Kidney (tissue), 14 donors: ENCODE measurements around the gene DSCAML1. TPM values are rescaled to one million over a fixed set of nuclear protein-coding genes. Genes with fewer than 3 reads are reported as not detected.

Experiments
- DNase-seq, 5 donors: peaks; one replicate each; pipeline ENCODE4 v3.0.0-alpha.2; 2013 to 2020
- FAIRE-seq: peaks from 2 replicates; lab custom pipeline; 2012; peaks lifted over from hg19 to GRCh38; lab: Jason Lieb, UNC
- H3K27ac ChIP-seq, 2 donors: one replicate each; pipeline ENCODE4 v1.7.0; 2013; ENCODE audit warnings: low read depth in 2 of 2, low read length in 2 of 2, inconsistent platforms in 1 of 2
- H3K27me3 ChIP-seq: one replicate; pipeline ENCODE4 v1.7.1; 2013; ENCODE audit warnings: low read length, inconsistent platforms; ENCODE audit not compliant: control insufficient read depth, insufficient read depth
- H3K36me3 ChIP-seq, 3 donors: one replicate each; pipeline versions ENCODE4 v1.7.0 to v1.7.1; 2013; ENCODE audit warnings: low read length in 3 of 3, control low read depth in 1 of 3, inconsistent platforms in 1 of 3; ENCODE audit not compliant: insufficient read depth in 3 of 3, control insufficient read depth in 2 of 3
- H3K4me1 ChIP-seq, 3 donors: one replicate each; pipeline versions ENCODE4 v1.7.0 to v1.7.1; 2013; ENCODE audit warnings: low read length in 3 of 3, inconsistent platforms in 1 of 3, low read depth in 1 of 3; ENCODE audit not compliant: control insufficient read depth in 2 of 3, insufficient read depth in 2 of 3
- H3K4me3 ChIP-seq, 3 donors: one replicate each; pipeline versions ENCODE4 v1.7.0 to v1.8.1; 2013; ENCODE audit warnings: low read length in 3 of 3, control low read depth in 1 of 3, inconsistent platforms in 1 of 3
- H3K9ac ChIP-seq, 3 donors: one replicate each; pipeline versions ENCODE4 v1.7.0 to v1.7.1; 2013; ENCODE audit warnings: low read length in 3 of 3, control low read depth in 1 of 3, inconsistent platforms in 1 of 3
- H3K9me3 ChIP-seq, 3 donors: one replicate each; pipeline versions ENCODE4 v1.7.0 to v1.7.1; 2013; ENCODE audit warnings: low read length in 3 of 3, control low read depth in 1 of 3, inconsistent platforms in 1 of 3; ENCODE audit not compliant: control insufficient read depth in 2 of 3, insufficient read depth in 1 of 3
- CTCF ChIP-seq: IDR thresholded peaks from 3 replicates; pipeline ENCODE4 v1.5.1; 2012; ENCODE audit warnings: mild to moderate bottlenecking, moderate library complexity, borderline replicate concordance; ENCODE audit not compliant: insufficient read depth; ENCODE audit errors: extremely low read depth
- intact Hi-C: fragments of 100-400 bp; cut with DNase I; formaldehyde crosslinking; loops from one replicate; pipeline ENCODE4 v1.11.1; 2022
- polyA plus RNA-seq: library from polyadenylated mRNA; stranded (reverse); fragments of 350-450 nt; fragmentation: Illumina TruSeq; extraction: RNeasy Lipid Tissue Mini Kit (QIAGEN cat#74804); gene quantifications from one replicate; pipeline ENCODE4 v1.2.3, GENCODE V29; 2014; ENCODE audit warnings: low read depth, low replicate concordance; ENCODE audit not compliant: insufficient read depth
- total RNA-seq: library from RNA; stranded (reverse); fragmentation: NEBNext Ultra II Directional; extraction: Animal tissue kit (Norgen Biotek cat#: 25700); gene quantifications from one replicate; pipeline ENCODE4 v1.2.1, GENCODE V29; 2021
- donor health status: control.
- donor health status: control.
- donor health status: control.
- donor health status: control.
- donor health status: control.
- donor health status: DM: yes; HTN: yes; CAD: no.
- donor health status: Normal renal cell carcinoma (clear cell type).

DSCAML1 gene
- total and polyA plus RNA-seq, 2 donors from 2014 or later, result 0.95 to 17.3 TPM

- DNase-seq, result no peak
- Histone ChIP-seq H3K4me3 (no peak overlapping the region), H3K9ac (no peak overlapping the region), H3K36me3 (peaks cover 0 to 2% (median 0%) of the 10 kb centered on the region in 3 donors), H3K4me1 (no peaks in the 10 kb centered on the region), H3K27me3 (no peaks in the 10 kb centered on the region), H3K9me3 (no peaks in the 10 kb centered on the region), H3K27ac (no peak overlapping the region)
- no peak for FAIRE-seq
- TF ChIP-seq CTCF, result no peak
- intact Hi-C loops, result no loop called here
These were observed 330.1 kb downstream of the DSCAML1 start for GRCh38 chr11:117466966-117467365.

GRCh38 chr11:117465236-117465997 lies 331.6 kb downstream of the DSCAML1 start:
- FAIRE-seq, result no peak
- Histone ChIP-seq H3K4me1 (no peaks in the 10 kb centered on the region), H3K9ac (no peak overlapping the region), H3K9me3 (no peaks in the 10 kb centered on the region), H3K4me3 (no peak overlapping the region), H3K36me3 (peaks cover 0 to 2% (median 0%) of the 10 kb centered on the region in 3 donors), H3K27me3 (no peaks in the 10 kb centered on the region), H3K27ac (no peak overlapping the region)
- intact Hi-C loops, result no loop called here
- no peak for TF ChIP-seq CTCF
- DNase-seq, result no peak

GRCh38 chr11:117464778-117465177 lies 332.2 kb downstream of the DSCAML1 start:
- no peak for DNase-seq
- intact Hi-C loops, result no loop called here
- Histone ChIP-seq H3K36me3 (peaks cover 0 to 2% (median 0%) of the 10 kb centered on the region in 3 donors), H3K9ac (no peak overlapping the region), H3K9me3 (no peaks in the 10 kb centered on the region), H3K27me3 (no peaks in the 10 kb centered on the region), H3K27ac (no peak overlapping the region), H3K4me1 (no peaks in the 10 kb centered on the region), H3K4me3 (no peak overlapping the region)
- no peak for TF ChIP-seq CTCF
- no peak for FAIRE-seq

- no peak for TF ChIP-seq CTCF
- intact Hi-C loops, result no loop called here
- H3K27me3 ChIP-seq, result no peaks in the 10 kb centered on the region
- FAIRE-seq, result no peak
- H3K27ac ChIP-seq, result no peak overlapping the region
- H3K36me3 ChIP-seq, result peaks cover 0 to 2% (median 0%) of the 10 kb centered on the region in 3 donors
- no peak overlapping the region for H3K4me3 ChIP-seq
- H3K9me3 ChIP-seq, result no peaks in the 10 kb centered on the region
- DNase-seq, result no peak
- H3K4me1 ChIP-seq, result no peaks in the 10 kb centered on the region
- H3K9ac ChIP-seq, result no peak overlapping the region
These were observed 334.2 kb downstream of the DSCAML1 start for GRCh38 chr11:117462864-117463247.
